ENCODE data around the gene TMEM218.

GRCh38 chr11:125141686-125142535 is 30.5 kb upstream of the TMEM218 start:
- TF ChIP-seq POLR2A (IDR thresholded peaks at IDR 0.05), result no peak
- peak; percentile 68 to 90 (median 76) for TF ChIP-seq CTCF (IDR thresholded peaks at IDR 0.05)
